ENCODE data around the gene ITGA1.
"Not testable (repeated sequence)": the region's sequence is repeated elsewhere in the genome, so short reads cannot be mapped to it uniquely, and the experiment has no call there.

The ITGA1 gene

DNA sequence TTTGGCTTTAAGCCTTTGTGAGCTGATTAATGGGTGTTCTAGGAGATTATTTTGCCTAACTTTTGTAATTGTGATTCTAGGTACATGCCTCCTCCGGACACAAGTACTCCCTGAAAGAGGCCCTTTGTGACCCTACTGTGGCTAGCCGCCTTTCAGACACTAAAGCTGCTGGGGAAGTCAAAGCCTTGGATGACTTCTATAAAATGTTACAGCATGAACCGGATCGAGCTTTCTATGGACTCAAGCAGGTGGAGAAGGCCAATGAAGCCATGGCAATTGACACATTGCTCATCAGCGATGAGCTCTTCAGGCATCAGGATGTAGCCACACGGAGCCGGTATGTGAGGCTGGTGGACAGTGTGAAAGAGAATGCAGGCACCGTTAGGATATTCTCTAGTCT lies 13.6 kb downstream of the ITGA1 start:
- DNase-seq (ENCODE audit: low spot score) = no peak

- no peak for DNase-seq (ENCODE audit: low spot score)
These were observed 14.7 kb downstream of the ITGA1 start for GRCh38 chr5:52802272-52802973.

DNA sequence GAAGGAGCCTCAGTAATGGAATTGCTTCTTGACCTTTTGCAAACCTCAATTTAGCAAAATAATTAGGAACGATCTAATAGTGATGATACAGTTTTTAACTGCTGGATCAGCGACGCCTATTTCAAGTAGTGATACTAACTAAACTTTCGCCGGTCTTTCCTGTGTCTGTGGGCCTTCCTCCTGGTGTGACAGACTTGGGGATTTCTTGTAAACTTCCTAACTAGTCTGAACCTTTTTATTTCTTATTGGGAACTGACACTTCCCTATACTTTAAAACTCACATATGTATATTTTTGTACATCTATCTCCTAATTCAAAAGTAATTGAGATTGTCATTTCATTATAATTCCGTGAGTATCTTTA lies 15.2 kb downstream of the ITGA1 start:
- no peak for DNase-seq (ENCODE audit: low spot score)

GRCh38 chr5:52804387-52804791 lies 16.7 kb downstream of the ITGA1 start:
- no peak for DNase-seq (ENCODE audit: low spot score)

- DNase-seq (ENCODE audit: low spot score) = no peak
These were observed 17.3 kb downstream of the ITGA1 start for GRCh38 chr5:52804981-52805380.

DNA sequence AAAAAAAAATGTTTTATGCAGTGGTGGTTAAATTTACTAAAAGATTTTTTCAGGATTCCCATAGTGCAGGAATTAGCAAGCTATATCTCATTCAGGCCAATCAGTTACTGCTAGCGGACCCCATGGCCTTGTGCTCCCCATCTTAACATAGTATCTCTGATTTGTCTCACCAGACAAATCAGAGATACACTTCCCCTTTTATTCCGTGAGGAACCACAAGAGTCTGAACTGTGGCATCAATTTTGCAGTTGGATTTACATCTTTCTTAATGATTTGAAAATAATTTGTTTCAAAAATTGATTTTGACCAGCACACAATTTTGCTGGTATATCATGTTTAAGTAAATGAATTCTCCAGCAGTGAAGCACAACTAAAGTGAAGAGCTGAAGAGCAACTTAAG lies 17.9 kb downstream of the ITGA1 start:
- no peak for DNase-seq (ENCODE audit: low spot score)

- no peak for DNase-seq (ENCODE audit: low spot score)
These were observed 19.3 kb downstream of the ITGA1 start for GRCh38 chr5:52807037-52807436.

- no peak for DNase-seq (ENCODE audit: low spot score)
These were observed 20.0 kb downstream of the ITGA1 start for GRCh38 chr5:52807723-52808122.

DNA sequence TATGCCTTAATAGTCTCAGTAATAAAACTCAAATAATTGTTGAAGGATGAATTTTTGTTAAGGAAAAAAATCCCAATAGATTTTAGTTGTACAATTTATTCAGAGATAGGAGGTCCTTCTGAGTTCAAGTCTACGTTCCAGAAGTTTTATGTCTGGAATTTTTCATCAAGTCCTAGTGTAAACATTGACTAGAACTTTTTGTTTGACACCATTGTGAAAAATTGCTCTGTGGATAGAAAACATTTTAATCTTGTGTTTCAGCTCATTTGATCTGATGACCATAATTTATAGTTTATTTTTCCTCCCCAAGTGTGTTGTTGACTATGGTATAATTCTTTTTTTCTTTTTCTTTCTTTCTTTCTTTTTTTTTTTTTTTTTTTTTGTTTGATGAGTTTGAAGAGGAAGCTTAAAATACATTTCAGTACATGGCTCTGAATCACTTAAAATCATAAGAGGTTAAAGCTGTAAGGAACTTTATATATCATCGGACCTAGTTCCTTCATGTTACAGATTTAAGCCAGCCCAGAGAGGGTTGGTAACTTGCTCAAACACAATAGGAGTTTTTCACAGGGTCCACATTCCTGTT lies 20.7 kb downstream of the ITGA1 start:
- no peak for DNase-seq (ENCODE audit: low spot score)

- DNase-seq (ENCODE audit: low spot score) = no peak
These were observed 22.2 kb downstream of the ITGA1 start for GRCh38 chr5:52809884-52810283.

- no peak for DNase-seq (ENCODE audit: low spot score)
These were observed 22.7 kb downstream of the ITGA1 start for GRCh38 chr5:52810426-52810825.

GRCh38 chr5:52811067-52811749 lies 23.5 kb downstream of the ITGA1 start:
- DNase-seq (ENCODE audit: low spot score) = no peak

- no peak for DNase-seq (ENCODE audit: low spot score)
These were observed 26.8 kb downstream of the ITGA1 start for GRCh38 chr5:52814352-52815148.

DNA sequence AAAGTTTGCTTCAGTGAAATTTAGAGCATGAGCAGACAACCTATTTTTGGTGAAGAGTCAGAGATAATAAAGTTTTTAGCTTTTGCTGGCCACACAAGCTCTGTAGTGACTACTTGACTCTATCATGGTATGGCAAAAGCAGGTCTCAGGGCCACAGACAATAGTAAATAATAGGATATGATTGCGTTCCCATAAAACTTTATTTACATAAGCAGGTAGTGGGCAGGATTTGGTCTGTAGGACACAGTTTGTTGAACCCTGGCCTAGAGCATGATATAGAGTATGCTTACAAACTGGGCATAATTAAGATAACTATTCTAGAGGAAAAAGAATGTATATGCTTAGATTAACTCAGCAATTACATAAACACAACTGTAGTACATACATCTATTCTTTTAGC lies 30.1 kb downstream of the ITGA1 start:
- DNase-seq (ENCODE audit: low spot score) = no peak

- no peak for DNase-seq (ENCODE audit: low spot score)
These were observed 30.6 kb downstream of the ITGA1 start for GRCh38 chr5:52818360-52818759.

- DNase-seq (ENCODE audit: low spot score) = not testable (repeated sequence)
These were observed 31.1 kb downstream of the ITGA1 start for GRCh38 chr5:52818807-52819206.

GRCh38 chr5:52821901-52822300 lies 34.2 kb downstream of the ITGA1 start:
- no peak for DNase-seq (ENCODE audit: low spot score)

DNA sequence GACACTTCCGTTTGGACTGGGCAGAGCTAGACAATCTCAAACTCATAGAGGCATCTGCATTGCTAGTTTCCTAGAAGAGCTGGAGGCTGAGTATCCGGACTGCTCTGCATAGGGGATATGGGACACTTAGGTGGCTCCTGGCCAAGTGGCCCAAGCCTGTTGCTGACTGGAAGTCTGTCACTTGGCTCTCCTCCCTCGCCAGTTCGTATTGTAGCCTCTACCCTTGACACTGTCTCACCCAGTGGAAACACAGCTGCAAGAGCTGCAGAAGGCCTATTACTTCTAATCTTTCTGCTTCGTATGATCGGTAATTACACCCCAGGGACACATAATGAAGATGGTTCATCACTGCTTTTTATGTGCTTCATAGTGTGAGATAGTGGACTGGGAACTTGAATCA lies 34.7 kb downstream of the ITGA1 start:
- no peak for DNase-seq (ENCODE audit: low spot score)

- no peak for DNase-seq (ENCODE audit: low spot score)
These were observed 37.1 kb downstream of the ITGA1 start for GRCh38 chr5:52824827-52825226.

GRCh38 chr5:52825826-52826225 lies 38.1 kb downstream of the ITGA1 start:
- no peak for DNase-seq (ENCODE audit: low spot score)

- no peak for DNase-seq (ENCODE audit: low spot score)
These were observed 40.1 kb downstream of the ITGA1 start for GRCh38 chr5:52827815-52828214.

DNA sequence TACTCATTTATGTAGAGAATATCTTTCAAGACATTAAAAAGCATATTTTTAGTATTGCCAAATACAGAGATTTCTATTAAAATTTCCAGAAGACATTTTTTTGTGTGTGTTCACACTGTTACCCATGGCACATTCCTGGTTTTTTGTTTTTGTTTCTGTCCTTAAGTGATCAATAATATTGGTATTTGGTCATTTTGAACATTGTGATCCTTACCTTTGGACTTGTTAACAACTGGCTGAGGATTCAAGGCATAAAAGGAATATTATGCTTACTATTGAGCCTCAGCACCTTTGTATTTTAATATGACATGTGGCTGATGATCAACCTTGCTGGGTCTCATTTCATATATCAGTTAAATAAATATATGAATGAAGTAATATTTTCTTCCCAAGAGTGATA lies 41.9 kb downstream of the ITGA1 start:
- DNase-seq (ENCODE audit: low spot score) = no peak

DNA sequence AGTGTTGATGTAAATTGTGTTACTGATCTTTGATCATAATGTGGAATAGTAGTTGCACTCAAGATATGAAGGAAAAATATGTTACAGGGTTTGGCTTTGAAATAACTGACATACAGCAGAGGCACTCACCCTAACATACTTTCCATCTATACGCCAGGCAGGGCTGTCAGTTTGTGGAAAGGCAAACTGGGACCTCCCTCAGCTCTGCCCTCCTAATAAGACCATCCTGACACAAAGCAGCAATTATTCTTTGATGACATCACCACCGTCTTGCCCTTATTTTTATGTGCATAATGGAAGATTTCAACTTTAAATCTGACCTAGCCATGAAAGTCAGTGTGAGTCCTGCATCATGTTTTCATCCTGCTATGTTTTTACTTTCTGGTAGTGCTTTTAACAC lies 42.9 kb downstream of the ITGA1 start:
- DNase-seq (ENCODE audit: low spot score) = no peak

Data from CD4-positive, alpha-beta T cell treated with Interleukin-2 at 100 ng/mL for 4 hours (primary cell).